SU-DHL-6 (cell line): Measurements from ENCODE around the gene TMEM207.

ENCODE experiments used
- EZH2phosphoT487 ChIP-seq: fragments of 200-600 bp; sonication (generic), shearing (Covaris generic); conservative IDR thresholded peaks from 2 replicates; pipeline ENCODE4 v1.6.1; 2018; ENCODE audit warnings: mild to moderate bottlenecking, antibody characterized with exemption, low read length, moderate library complexity, mixed read lengths
- TF ChIP-seq, protein P1 (sequence below): fragments of 200-600 bp; sonication (generic); IDR thresholded peaks from one replicate; pipeline ENCODE4 v1.5.1; 2017; ENCODE audit warnings: antibody characterized with exemption, mild to moderate bottlenecking, low read length, moderate library complexity; ENCODE audit not compliant: insufficient read depth, poor library complexity, severe bottlenecking

- TF ChIP-seq, protein P1, sequence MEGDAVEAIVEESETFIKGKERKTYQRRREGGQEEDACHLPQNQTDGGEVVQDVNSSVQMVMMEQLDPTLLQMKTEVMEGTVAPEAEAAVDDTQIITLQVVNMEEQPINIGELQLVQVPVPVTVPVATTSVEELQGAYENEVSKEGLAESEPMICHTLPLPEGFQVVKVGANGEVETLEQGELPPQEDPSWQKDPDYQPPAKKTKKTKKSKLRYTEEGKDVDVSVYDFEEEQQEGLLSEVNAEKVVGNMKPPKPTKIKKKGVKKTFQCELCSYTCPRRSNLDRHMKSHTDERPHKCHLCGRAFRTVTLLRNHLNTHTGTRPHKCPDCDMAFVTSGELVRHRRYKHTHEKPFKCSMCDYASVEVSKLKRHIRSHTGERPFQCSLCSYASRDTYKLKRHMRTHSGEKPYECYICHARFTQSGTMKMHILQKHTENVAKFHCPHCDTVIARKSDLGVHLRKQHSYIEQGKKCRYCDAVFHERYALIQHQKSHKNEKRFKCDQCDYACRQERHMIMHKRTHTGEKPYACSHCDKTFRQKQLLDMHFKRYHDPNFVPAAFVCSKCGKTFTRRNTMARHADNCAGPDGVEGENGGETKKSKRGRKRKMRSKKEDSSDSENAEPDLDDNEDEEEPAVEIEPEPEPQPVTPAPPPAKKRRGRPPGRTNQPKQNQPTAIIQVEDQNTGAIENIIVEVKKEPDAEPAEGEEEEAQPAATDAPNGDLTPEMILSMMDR: no peak
- no peak for TF ChIP-seq EZH2phosphoT487
Observed at GRCh38 chr3:190433626-190434025, 16.1 kb downstream of the TMEM207 start.
